ENCODE results near the gene TROAP. TPM values are rescaled to one million over a fixed set of nuclear protein-coding genes. Genes with fewer than 3 reads are reported as not detected.

TROAP gene
- polyA plus RNA-seq, 1 experiment, result 24.8 TPM

- POLR2A ChIA-PET, result no interaction called here
- TF ChIP-seq, protein P1, sequence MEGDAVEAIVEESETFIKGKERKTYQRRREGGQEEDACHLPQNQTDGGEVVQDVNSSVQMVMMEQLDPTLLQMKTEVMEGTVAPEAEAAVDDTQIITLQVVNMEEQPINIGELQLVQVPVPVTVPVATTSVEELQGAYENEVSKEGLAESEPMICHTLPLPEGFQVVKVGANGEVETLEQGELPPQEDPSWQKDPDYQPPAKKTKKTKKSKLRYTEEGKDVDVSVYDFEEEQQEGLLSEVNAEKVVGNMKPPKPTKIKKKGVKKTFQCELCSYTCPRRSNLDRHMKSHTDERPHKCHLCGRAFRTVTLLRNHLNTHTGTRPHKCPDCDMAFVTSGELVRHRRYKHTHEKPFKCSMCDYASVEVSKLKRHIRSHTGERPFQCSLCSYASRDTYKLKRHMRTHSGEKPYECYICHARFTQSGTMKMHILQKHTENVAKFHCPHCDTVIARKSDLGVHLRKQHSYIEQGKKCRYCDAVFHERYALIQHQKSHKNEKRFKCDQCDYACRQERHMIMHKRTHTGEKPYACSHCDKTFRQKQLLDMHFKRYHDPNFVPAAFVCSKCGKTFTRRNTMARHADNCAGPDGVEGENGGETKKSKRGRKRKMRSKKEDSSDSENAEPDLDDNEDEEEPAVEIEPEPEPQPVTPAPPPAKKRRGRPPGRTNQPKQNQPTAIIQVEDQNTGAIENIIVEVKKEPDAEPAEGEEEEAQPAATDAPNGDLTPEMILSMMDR (IDR thresholded peaks at IDR 0.05; ENCODE audit: insufficient read depth, low read depth, low read length), result no peak
- Histone ChIP-seq H3K27me3 (ENCODE audit: control insufficient read depth, insufficient read depth, low read length) (peaks cover 24% of the 10 kb centered on the region), H3K4me3 (ENCODE audit: low read depth, low read length) (no peak overlapping the region), H3K36me3 (ENCODE audit: control insufficient read depth, insufficient read depth, low read length) (no peaks in the 10 kb centered on the region)
- DNase-seq (ENCODE audit: low read depth), result no peak
- CTCF ChIA-PET, result interaction anchor here (1.1 to 4.7 kb wide), 9 partner anchors 9 to 180 kb away, joined by 4 to 78 read pairs (median 12); no protein-coding TSS in a partner anchor
Measured at GRCh38 chr12:49348781-49349180, 25.7 kb downstream of the TROAP start.

DNA sequence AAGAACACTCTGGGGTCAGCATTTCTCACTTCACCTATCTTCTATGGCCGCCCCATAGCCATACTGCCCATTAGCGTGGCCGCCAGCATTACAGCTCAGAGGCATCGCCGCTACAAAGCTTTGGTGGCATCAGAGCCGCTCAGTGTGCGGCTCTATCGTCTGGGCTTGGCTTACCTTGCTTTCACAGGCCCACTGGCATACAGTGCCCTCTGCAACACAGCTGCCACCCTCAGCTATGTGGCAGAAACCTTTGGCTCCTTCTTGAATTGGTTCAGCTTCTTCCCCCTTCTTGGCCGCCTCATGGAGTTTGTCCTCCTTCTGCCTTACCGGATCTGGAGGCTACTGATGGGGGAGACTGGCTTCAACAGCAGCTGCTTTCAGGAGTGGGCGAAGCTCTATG, 26.2 kb downstream of the TROAP start:
- Histone ChIP-seq H3K4me3 (ENCODE audit: low read depth, low read length) (no peak overlapping the region), H3K36me3 (ENCODE audit: control insufficient read depth, insufficient read depth, low read length) (no peaks in the 10 kb centered on the region), H3K27me3 (ENCODE audit: control insufficient read depth, insufficient read depth, low read length) (peaks cover 22% of the 10 kb centered on the region)
- TF ChIP-seq, protein P1 (IDR thresholded peaks at IDR 0.05; ENCODE audit: insufficient read depth, low read depth, low read length), result no peak
- DNase-seq (ENCODE audit: low read depth), result no peak
- POLR2A ChIA-PET, result no interaction called here
- CTCF ChIA-PET, result interaction anchor here (1.2 to 4.7 kb wide), 7 partner anchors 8 to 165 kb away, joined by 4 to 78 read pairs (median 32); no protein-coding TSS in a partner anchor

DNA sequence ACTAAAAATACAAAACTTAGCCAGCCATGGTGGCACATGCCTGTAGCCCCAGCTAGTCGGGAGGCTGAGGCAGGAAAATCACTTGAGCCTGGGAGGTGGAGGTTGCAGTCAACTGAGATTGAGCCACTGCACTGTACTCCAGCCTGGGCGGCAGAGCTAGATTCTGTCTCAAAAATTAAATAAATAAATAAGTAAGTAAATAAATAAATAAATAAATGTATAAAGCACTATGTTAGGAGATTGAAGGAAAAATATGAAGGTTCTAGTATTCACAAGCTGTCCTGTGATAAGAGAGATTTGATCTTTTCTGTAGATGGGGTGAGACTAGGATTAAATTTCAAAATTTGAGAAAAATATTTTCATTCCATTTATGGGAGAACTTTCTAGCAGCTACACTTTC, 29.3 kb downstream of the TROAP start:
- ChIA-PET POLR2A (no interaction called here), CTCF (interaction anchor here (0.6 to 2.3 kb wide), 8 partner anchors 9 to 162 kb away, joined by 3 to 16 read pairs (median 4); partner anchors contain the start of gene C1QL4)
- Histone ChIP-seq H3K4me3 (ENCODE audit: low read depth, low read length) (no peak overlapping the region), H3K27me3 (ENCODE audit: control insufficient read depth, insufficient read depth, low read length) (peaks cover 2% of the 10 kb centered on the region), H3K36me3 (ENCODE audit: control insufficient read depth, insufficient read depth, low read length) (no peaks in the 10 kb centered on the region)
- TF ChIP-seq, protein P1 (IDR thresholded peaks at IDR 0.05; ENCODE audit: insufficient read depth, low read depth, low read length), result no peak
- no peak for DNase-seq (ENCODE audit: low read depth)

- Histone ChIP-seq H3K36me3 (ENCODE audit: control insufficient read depth, insufficient read depth, low read length) (no peaks in the 10 kb centered on the region), H3K27me3 (ENCODE audit: control insufficient read depth, insufficient read depth, low read length) (no peaks in the 10 kb centered on the region), H3K4me3 (ENCODE audit: low read depth, low read length) (no peak overlapping the region)
- ChIA-PET CTCF (interaction anchor here (0.7 to 5.1 kb wide), 5 partner anchors 8 to 157 kb away, joined by 3 to 315 read pairs (median 40); partner anchors contain the start of gene DNAJC22), POLR2A (no interaction called here)
- no peak for DNase-seq (ENCODE audit: low read depth)
- TF ChIP-seq, protein P1 (IDR thresholded peaks at IDR 0.05; ENCODE audit: insufficient read depth, low read depth, low read length), result no peak
Measured at GRCh38 chr12:49355913-49356312, 32.9 kb downstream of the TROAP start.

DNA sequence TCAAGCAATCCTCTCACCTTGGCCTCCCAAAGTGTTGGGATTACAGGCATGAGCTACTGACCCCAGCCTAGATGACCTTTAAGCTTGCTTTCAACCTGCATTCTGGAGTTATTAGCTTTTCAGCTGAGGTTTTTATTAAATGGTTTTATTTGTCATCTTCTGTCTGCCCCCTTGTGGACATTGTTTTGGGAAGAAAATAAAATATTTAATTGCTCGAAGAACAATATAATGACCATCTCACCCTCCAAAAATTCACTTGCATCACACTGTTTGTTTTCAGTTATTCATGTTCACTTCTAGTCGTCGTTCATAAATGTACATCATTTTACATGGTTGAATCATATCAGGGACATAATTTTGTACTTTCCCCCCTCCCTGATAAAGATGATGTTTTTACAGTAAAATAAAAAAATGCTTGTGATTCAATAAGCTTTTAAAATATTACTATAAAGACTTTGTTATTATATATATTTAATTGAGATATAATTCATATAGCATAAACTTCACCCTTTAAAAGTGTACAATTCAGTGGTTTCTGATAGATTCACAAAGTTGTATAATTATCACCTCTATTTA, 34.1 kb downstream of the TROAP start:
- no peak for DNase-seq (ENCODE audit: low read depth)
- Histone ChIP-seq H3K4me3 (ENCODE audit: low read depth, low read length) (no peak overlapping the region), H3K36me3 (ENCODE audit: control insufficient read depth, insufficient read depth, low read length) (no peaks in the 10 kb centered on the region), H3K27me3 (ENCODE audit: control insufficient read depth, insufficient read depth, low read length) (no peaks in the 10 kb centered on the region)
- POLR2A ChIA-PET, result no interaction called here
- CTCF ChIA-PET, result interaction anchor here (0.7 to 5.1 kb wide), 24 partner anchors 10 to 290 kb away, joined by 3 to 315 read pairs (median 7); partner anchors contain the start of genes DNAJC22, MCRS1, PRPF40B and SPATS2
- TF ChIP-seq, protein P1 (IDR thresholded peaks at IDR 0.05; ENCODE audit: insufficient read depth, low read depth, low read length), result peak; percentile 54
